ENCODE measurements around the gene ACOXL. TPM values are rescaled to one million over a fixed set of nuclear protein-coding genes. Genes with fewer than 3 reads are reported as not detected.

ACOXL gene
- total and polyA plus RNA-seq, 10 of the 15 experiments (the other 5 are each of a cell fraction or from before 2014, with no cell fraction given) = 0.05 to 1.3 (median 0.71) TPM

- no peaks in the 10 kb centered on the region for H3K36me3 ChIP-seq (ENCODE audit: control insufficient read depth in 2 of 2, insufficient read depth in 2 of 2, low read length in 1 of 2)
- H3K79me2 ChIP-seq (ENCODE audit: control insufficient read depth, insufficient read depth, low read length) = no peaks in the 10 kb centered on the region
- H3K4me1 ChIP-seq (ENCODE audit: control insufficient read depth, insufficient read depth, low read length) = no peaks in the 10 kb centered on the region
- no peak overlapping the region for H3K27ac ChIP-seq (ENCODE audit: control insufficient read depth, insufficient read depth)
- H2AFZ ChIP-seq (ENCODE audit: control insufficient read depth, low read depth, low read length) = no peak overlapping the region
- ATAC-seq (no peak), DNase-seq (ENCODE audit: low read depth, low spot score) (no peak), FAIRE-seq (no peak)
- ChIA-PET RAD21 (ENCODE audit: unreplicated experiment) (no interaction called here), SMC1A (ENCODE audit: uncharacterized antibody, unreplicated experiment) (no interaction called here), POLR2A (no interaction called here), CTCF (no interaction called here)
- no peak overlapping the region for H3K4me3 ChIP-seq
- WGBS (ENCODE audit: insufficient coverage, insufficient replicate concordance, low lambda C conversion rate, missing lambda C conversion rate) = 4% methylated on average over 6 of the region's 6 CpGs
- no TSS peak for BruUV-seq (replicated peaks)
- H3K9ac ChIP-seq (ENCODE audit: control insufficient read depth, insufficient read depth, low read length) = no peak overlapping the region
- H3K4me2 ChIP-seq (ENCODE audit: control insufficient read depth, insufficient read depth) = no peak overlapping the region
- H3K9me3 ChIP-seq (replicated peaks; ENCODE audit: control insufficient read depth, insufficient read depth, low read length) = peaks cover 2% of the 10 kb centered on the region; the same call in 2 of the 3 replicates
- in situ Hi-C loops (cut with MboI) (no loop called here), intact Hi-C loops (cut with micrococcal nuclease; ENCODE audit: unreplicated experiment) (no loop called here)
- no peaks in the 10 kb centered on the region for H4K20me1 ChIP-seq (ENCODE audit: control insufficient read depth, insufficient read depth)
- no peaks in the 10 kb centered on the region; a peak in 1 of 4 replicates for H3K27me3 ChIP-seq (replicated peaks in 1 of 2; ENCODE audit: control insufficient read depth in 2 of 2, insufficient read depth in 2 of 2, low read length in 1 of 2)
- TF ChIP-seq BRCA1 (IDR thresholded peaks at IDR 0.05; ENCODE audit: low read depth, low read length) (no peak), SPI1 (IDR thresholded peaks at IDR 0.05; ENCODE audit: borderline replicate concordance, insufficient read depth, low read depth, low read length) (no peak), CBX5 (IDR thresholded peaks at IDR 0.05; ENCODE audit: low read depth) (no peak), ZNF384 (IDR thresholded peaks at IDR 0.05; ENCODE audit: borderline replicate concordance, low read depth, low read length) (no peak), E2F4 (IDR thresholded peaks at IDR 0.05; ENCODE audit: low read depth, low read length) (no peak), GABPA (IDR thresholded peaks at IDR 0.05; ENCODE audit: low read depth) (no peak), HDAC6 (IDR thresholded peaks at IDR 0.05; ENCODE audit: unreplicated experiment) (no peak), NFXL1 (IDR thresholded peaks at IDR 0.05; ENCODE audit: borderline replicate concordance) (no peak), POU2F2 (IDR thresholded peaks at IDR 0.05; ENCODE audit: borderline replicate concordance, low read depth, low read length) (no peak), ASH2L (IDR thresholded peaks at IDR 0.05; ENCODE audit: borderline replicate concordance, low read depth) (no peak), IRF3 (IDR thresholded peaks at IDR 0.05) (no peak), PAX8 (IDR thresholded peaks at IDR 0.05) (no peak), RBBP5 (conservative IDR thresholded peaks at IDR 0.05) (no peak), BCLAF1 (IDR thresholded peaks at IDR 0.05) (no peak), HCFC1 (IDR thresholded peaks at IDR 0.05; ENCODE audit: low read length) (no peak), SIX5 (IDR thresholded peaks at IDR 0.05; ENCODE audit: low read depth, low read length, severe bottlenecking) (no peak), POLR2AphosphoS5 (IDR thresholded peaks at IDR 0.05; ENCODE audit: low read length) (no peak), JUND (IDR thresholded peaks at IDR 0.05; ENCODE audit: low read depth, low read length) (no peak)
Observed at GRCh38 chr2:110958346-110959119, 226.2 kb downstream of the ACOXL start.

Measured in GM12878 (cell line).